Raji (cell line): Measurements from ENCODE around the gene MYLK3.

ENCODE experiments used
- POLR2A ChIP-seq: IDR thresholded peaks from 2 replicates; pipeline ENCODE4 v1.6.1; 2011; ENCODE audit warnings: low read depth, low read length, control low read depth; ENCODE audit not compliant: insufficient read depth

The MYLK3 gene

DNA sequence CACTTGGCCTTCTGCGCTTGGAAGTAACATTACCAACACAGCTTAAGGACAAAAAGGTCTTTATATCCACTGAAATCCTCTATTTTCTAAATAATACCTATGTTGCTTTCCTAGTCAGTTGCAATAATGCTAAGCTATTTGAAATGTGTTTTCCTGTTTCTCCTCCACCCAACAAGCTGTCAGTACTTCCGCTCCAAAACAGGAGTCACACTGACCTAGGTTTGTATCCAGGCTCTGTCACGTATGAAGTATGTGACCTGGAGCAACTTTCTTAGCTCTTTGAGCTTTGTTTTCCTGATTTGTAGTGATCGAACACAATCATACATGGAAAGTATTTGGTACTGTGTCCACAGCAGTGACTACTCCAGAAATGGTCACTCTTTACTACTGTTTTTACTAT lies 24.3 kb upstream of the MYLK3 start:
- TF ChIP-seq POLR2A = no peak

DNA sequence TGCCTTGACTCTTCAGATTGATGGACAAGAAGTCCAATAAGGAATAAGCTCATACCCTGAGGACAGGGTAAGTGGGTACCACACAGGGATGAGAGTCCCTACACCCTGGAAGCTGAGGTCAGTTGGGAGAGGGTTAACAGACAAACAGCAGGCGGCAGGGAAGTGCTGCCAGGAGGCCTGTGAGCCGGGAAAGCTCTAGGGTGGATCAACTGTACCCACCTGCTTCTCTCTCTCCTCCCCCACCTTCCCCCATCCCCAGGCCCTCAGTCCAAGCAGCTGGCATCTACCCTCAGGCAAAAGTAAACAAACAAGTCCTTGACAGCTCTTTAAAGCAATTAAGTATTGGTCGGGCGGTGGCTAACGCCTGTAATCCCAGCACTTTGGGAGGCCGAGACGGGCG lies 20.7 kb upstream of the MYLK3 start:
- no peak for TF ChIP-seq POLR2A

DNA sequence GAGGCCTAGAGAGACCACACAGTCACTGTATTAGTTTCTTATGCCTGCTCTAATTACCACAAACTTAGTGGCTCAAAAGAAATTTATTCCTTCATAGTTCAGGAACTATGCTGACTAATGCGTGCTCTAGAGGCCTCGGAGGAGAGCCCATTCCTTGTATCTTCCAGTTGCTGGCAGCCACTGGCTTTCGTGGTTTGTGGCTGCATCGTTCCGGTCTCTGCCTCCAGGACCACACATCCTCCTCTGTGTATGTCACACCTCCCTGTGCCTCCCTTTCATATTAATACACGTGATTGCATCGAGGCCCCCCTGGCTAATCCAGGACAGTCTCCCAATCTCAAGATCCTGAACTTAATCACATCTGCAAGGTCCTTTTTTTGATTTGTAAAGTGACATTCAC lies 16.9 kb upstream of the MYLK3 start:
- no peak for TF ChIP-seq POLR2A

DNA sequence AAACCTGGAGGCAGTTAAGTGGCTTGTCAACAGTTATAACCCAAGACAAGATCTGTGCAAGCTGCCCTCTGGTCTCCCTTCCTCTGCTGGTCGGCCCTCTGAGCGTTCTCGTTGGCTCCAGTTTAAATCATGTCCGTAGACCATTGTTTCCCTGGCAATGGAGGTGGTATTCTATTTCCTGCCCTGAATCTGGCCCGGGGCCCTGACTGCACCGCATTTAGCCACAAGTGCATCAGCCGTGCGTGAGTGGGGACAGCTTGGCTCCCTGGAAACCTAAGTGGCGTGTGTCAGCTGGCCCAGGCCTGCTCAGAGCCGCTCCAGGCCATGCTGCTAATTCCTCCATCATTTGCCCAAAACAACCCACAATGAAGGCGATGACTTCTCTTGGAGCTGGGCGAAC lies 15.0 kb upstream of the MYLK3 start:
- TF ChIP-seq POLR2A = no peak

DNA sequence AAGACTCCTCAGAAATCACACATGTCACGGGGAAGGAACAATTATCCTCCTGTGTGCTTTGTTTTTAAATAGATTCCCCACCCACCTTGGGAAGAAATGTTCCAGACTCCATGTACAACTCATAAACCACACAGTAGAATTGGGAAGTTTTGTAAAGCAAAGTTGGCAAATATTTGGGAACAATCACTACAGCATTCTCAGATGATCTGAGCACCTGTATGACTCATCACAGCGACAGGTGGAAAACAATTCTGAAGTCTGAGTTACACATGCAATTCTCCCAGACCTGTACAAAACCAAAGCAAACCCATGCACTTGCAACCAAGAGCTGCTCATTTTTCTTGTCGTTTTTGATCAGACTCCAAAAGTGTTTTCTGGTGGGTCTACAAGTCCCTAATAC lies 14.4 kb upstream of the MYLK3 start:
- TF ChIP-seq POLR2A = no peak

DNA sequence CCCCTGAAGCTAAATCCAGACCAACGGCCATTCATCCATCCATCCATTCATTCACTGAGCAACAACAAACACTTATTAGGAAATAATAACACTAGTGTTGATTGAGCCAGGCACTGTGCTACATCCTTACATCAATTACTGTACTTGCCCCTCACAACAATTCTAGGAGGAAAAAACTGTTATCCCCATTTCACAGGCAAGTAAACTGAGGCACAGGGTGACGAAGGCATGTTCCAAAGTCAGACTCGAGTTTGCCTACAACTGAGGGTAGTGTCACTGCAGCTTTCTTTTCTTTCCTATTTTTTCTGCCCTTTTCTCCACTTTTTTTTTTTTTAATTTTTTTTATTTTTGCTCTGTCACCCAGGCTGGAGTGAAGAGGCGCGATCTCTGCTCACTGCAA lies 11.2 kb upstream of the MYLK3 start:
- no peak for TF ChIP-seq POLR2A

DNA sequence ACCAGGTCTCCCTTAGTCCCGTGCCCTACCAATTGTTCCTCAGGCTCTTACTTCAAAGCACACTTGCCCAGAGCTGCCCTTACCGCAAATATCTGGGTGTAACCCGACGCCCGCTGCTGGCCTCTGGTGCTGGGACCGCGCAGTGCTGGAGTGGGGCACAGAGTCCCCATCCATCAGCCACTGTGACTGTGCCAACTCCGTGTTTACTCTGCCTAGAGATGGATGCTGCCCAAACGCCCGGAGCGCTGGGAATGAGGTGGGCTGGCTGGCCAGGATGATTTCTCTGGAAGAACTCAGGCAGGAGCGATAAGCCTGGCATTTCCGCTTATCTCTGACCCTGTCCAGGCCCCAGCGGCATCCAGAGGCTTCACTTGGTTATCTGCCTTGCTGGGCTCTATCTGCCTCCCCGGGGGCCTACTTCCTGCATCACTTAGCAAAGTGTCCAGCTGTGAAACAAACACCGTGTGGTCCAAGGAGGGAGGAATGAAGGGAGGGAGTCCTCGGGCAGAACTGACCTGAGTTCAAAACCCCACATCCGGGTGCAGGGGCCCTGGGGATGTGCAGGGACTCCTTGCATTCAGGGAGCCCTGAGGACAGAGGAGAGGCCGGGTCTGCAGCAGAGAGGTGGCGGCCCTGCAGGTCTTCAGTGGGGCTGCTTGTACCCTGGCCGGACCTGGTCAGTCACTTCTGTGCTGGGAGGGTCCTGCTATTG lies 9.4 kb upstream of the MYLK3 start:
- no peak for TF ChIP-seq POLR2A

DNA sequence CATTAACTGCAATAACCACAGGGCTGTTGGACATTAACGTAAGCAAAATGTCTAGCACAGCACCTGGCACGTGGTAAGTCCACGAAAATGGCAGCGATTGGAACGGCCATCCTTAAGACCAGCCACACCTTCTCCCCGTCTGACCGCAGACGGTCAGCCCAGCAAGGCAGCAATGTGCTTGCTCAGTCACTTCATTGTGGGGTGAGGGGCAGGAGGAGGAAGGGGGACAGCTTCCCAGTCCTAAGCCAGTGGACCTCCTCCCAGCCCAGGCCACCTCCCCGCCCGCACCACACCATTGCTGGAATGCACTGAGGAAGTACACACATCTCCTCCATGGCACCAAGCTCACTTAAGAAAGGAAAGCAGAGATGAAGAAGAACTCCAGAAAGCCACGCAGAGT lies 8.6 kb upstream of the MYLK3 start:
- no peak for TF ChIP-seq POLR2A

DNA sequence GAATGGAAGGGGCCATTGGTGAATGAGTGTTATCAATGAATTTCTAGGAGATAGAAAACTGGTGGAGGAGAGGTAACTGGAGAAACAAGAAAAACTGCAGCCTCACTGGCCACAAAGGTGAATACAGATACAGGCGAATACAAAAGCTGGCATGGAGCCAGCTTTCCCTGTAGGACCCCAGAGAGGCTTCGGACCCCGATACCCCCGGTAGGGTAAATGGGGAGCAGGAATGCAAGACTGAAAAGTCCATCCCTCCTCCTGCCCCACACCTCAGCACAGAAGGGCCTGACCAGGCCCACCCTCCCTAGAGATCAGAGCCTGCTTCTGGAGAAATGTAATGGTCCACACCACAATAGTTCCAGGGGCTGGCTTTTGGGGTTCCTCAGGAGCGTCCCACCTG lies 4.9 kb upstream of the MYLK3 start:
- no peak for TF ChIP-seq POLR2A

DNA sequence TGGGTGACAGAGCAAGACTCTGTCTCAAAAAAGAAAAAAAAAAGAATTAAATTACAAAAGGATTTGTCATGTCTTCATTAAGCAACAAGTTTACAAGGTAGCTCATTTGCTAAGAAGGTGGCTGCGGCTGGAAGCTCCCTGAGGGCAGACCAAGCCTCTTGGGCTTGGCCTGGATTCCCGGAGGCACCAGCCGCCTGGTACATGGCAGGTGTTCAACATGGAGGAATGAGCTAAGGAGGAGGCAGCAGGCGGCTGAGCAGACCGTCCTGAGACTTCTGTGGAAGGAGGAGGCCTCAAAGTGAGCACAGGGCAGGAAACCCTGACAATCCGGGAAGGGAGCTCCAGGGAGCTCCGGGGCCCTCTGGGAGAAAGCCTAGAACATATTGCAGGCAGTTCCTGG lies 3.2 kb upstream of the MYLK3 start:
- TF ChIP-seq POLR2A = no peak

DNA sequence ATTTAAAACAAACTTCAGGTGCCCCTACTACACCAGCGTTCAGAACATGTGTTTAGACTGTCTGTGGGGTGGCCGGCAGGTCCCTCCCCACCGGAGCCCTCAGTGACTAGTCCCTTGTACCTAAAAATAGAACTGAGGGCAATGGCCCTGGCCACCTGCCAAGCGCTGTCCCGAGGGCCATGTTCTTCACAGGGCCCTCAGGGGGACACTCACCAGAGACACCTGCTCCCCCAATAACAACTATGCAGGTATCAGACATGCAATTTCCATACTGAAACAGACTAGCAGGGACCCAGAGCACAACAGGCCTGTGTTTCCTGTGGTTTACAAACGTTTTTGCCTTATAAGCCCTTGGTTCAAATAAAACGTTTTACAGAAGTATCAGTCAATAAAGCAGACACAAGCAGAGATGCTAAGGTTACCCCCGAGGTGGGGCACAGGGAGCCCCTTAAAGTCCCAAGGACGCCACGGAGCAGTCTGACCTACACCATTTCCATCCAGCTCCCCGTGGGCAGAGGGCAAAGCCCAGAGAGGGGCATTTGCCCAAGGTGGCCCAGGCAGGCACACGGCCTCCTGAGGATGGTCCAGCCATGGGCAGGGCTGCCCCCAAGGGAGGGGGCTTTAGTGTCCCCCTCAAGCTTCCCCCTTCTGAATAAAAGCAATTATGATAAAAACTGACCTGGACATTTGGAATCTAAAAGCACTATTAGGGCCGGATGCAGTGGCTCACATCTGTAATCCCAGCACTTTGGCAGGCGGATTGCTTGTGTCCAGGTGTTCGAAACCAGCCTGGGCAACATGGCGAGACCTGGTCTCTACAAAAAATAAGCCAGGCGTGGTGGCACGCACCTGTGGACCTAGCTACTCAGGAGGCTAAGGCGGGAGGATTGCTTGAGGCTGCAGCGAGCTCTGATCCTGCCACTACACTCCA lies 896 bp upstream of the MYLK3 start:
- no peak for TF ChIP-seq POLR2A

DNA sequence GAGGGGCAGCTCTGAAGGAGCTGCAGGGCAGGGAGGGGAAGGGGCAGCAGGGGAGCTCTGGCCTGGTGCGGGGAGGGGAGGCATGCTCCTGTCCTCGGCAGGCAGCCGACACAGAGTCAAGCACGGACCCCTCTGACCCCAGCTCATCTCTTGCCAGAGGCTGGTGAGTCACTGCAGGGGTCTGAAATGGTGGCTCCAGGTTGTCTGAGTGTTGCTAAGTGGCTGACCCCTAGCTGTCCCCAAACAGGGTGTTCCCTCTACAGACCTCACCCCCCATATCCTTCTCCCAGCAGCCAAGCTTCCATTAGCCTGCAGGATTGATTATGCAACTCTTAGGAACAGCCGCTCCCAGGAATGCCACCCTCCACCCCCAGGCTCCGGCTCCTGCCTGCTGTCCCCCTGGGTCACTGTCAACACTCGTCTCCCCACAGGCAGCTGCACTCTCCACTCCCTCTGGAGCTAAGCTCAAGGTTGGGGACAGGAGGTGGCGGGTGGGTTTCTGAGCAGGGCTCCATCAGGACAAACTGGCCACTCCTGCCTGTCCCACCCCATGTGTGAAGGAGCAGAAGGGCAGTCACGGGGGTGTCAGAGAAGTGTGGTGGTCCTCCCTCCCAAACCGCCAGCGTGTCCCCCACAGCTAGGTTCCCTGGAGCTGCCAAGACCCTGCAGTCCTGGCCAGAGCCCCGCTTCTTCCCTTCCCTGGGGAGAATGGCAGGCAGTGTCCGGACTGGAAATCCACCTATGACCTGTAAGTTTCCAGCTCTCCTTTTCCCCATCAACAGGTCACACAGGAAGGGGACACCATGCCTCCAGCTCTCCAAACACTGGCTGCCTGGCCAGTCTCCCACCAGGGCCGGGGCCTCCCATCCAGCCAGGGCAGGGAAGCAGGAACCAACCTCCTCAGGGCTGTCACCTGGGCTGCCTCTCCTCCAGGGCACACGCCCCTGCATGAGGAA lies 1.0 kb downstream of the MYLK3 start:
- TF ChIP-seq POLR2A = no peak

DNA sequence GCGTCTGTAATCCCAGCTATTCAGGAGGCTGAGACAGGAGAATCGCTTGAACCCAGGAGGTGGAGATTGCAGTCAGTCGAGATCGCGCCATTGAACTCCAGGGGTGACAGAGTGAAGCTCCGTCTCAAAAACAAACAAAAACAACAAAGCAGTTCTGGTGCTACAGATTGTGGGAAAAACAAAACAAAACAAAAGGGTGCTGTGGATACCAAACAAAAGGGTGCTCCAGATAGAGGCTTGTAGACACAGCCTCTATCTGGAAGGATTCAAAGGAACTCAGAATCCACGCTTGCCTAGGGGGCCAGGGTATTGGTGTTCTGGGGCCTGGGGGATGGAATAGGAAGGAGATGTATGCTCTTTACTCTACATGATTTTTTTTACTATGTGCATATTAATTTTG lies 2.5 kb downstream of the MYLK3 start:
- TF ChIP-seq POLR2A = no peak

DNA sequence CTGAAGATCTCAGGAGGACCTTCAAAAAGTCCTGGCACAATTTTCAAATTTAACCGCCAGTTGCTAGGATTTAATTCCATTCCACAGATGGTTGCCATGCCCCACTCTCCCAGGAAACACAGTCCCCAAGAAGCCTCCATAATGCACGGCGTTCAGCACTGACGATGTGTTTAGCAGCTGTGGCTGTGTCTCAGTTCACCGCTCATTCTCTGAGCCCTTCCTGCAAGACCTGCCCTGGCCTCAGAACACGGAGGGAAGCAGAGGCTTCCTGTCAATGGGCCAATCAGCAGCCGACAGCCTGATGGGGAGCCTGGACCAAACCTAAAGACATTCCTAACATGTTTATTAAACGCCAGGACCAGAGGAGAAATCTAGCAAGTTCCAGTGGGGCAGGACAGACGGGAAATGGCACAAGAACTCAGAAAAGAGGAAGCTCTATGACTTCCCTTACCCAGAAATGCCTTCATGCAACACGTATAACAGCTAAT lies 4.9 kb downstream of the MYLK3 start:
- TF ChIP-seq POLR2A = no peak

DNA sequence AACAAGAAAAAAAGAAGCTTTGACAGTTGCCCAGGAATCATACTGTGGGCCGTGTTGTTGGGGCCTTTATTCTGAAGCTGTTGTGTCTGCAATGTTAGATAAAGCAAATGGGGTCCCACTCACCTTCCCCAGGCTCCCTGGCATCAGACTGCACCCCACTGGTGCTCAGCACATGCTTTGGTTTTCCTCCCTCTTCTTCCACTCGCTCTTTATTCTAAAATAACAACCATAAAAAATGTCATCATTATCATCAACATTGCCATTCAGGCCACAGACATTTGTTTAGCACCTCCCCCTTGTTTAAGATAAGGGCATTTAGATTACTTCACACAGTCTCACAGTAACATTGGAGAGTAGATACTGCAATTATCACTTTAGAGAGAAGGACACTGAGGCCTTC lies 8.2 kb downstream of the MYLK3 start:
- no peak for TF ChIP-seq POLR2A
